ENCODE data around the gene KLHL3.

GRCh38 chr5:137754961-137755762, 19.3 kb upstream of the KLHL3 start:
- TF ChIP-seq CTCF (IDR thresholded peaks at IDR 0.05 in 4 of 5, conservative IDR thresholded peaks at IDR 0.05 in 1 of 5) (no peak), POLR2A (IDR thresholded peaks at IDR 0.05) (no peak)
